Measurements from ENCODE around the gene DNAJC6. TPM values are rescaled to one million over a fixed set of nuclear protein-coding genes. Genes with fewer than 3 reads are reported as not detected.

The DNAJC6 gene
- 4.3 and 6.8 TPM in 2 replicates for total RNA-seq

GRCh38 chr1:65309304-65310077, at the start of gene DNAJC6:
Gene DNAJC6, plus strand, starts transcription at chr1:65309543. Its CDS starts 203 bp downstream, at chr1:65309746.

GRCh38 chr1:65420590-65421350, 111.4 kb downstream of the DNAJC6 start, which contains the start of the genes LEPR and LEPROT:
Gene LEPR, plus strand, starts transcription at chr1:65420668. Its CDS starts 144,898 bp downstream, at chr1:65565566.
Gene LEPROT, plus strand, starts transcription at chr1:65420668. Its CDS starts 57 bp downstream, at chr1:65420725.

Other genes with a start within 250 kb of the DNAJC6 start
- 113 and 120 TPM in 2 replicates for gene AK4, start 161.3 kb upstream of the DNAJC6 start, total RNA-seq
- 41.7 and 43.2 TPM in 2 replicates for gene LEPR, start 111.1 kb downstream of the DNAJC6 start, total RNA-seq
- gene LEPROT, start 111.1 kb downstream of the DNAJC6 start, total RNA-seq = 51.7 and 71.8 TPM in 2 replicates